ENCODE results near the gene CD4.

CD4 gene

GRCh38 chr12:6820166-6820565, 30.8 kb downstream of the CD4 start:
- TF ChIP-seq CTCF (IDR thresholded peaks at IDR 0.05; ENCODE audit: insufficient read depth, low read depth, low read length, missing control alignments) = no peak
- H3K4me3 ChIP-seq (ENCODE audit: low read length) = no peak overlapping the region
- no peak for DNase-seq (ENCODE audit: low read depth)

- H3K4me3 ChIP-seq (ENCODE audit: low read length) = peak within 1 kb of the TSS; percentile 18
- no peak for TF ChIP-seq CTCF (IDR thresholded peaks at IDR 0.05; ENCODE audit: insufficient read depth, low read depth, low read length, missing control alignments)
- peak; percentile 34 for DNase-seq (ENCODE audit: low read depth)
Measured at GRCh38 chr12:6821591-6822425, 32.5 kb downstream of the CD4 start, which contains the start of gene GPR162. Gene GPR162 (plus strand): TSS chr12:6821821. CDS start chr12:6823899, 2,078 bp downstream.

GRCh38 chr12:6822426-6823135, 33.3 kb downstream of the CD4 start:
- TF ChIP-seq CTCF (IDR thresholded peaks at IDR 0.05; ENCODE audit: insufficient read depth, low read depth, low read length, missing control alignments) = no peak
- no peak overlapping the region for H3K4me3 ChIP-seq (ENCODE audit: low read length)
- no peak for DNase-seq (ENCODE audit: low read depth)

- TF ChIP-seq CTCF (IDR thresholded peaks at IDR 0.05; ENCODE audit: insufficient read depth, low read depth, low read length, missing control alignments) = no peak
- H3K4me3 ChIP-seq (ENCODE audit: low read length) = no peak overlapping the region
Measured at GRCh38 chr12:6823182-6824084, 34.1 kb downstream of the CD4 start.

GRCh38 chr12:6824085-6824775, 34.9 kb downstream of the CD4 start:
- no peak for TF ChIP-seq CTCF (IDR thresholded peaks at IDR 0.05; ENCODE audit: insufficient read depth, low read depth, low read length, missing control alignments)
- DNase-seq (ENCODE audit: low read depth) = no peak
- H3K4me3 ChIP-seq (ENCODE audit: low read length) = no peak overlapping the region

More at GRCh38 chr12:6823182-6824084, 34.1 kb downstream of the CD4 start:
- DNase-seq (ENCODE audit: low read depth) = no peak

GRCh38 chr12:6824901-6825381, 35.6 kb downstream of the CD4 start:
- no peak overlapping the region for H3K4me3 ChIP-seq (ENCODE audit: low read length)
- peak; percentile 41 for DNase-seq (ENCODE audit: low read depth)
- no peak for TF ChIP-seq CTCF (IDR thresholded peaks at IDR 0.05; ENCODE audit: insufficient read depth, low read depth, low read length, missing control alignments)
